IgD-negative memory B cell (primary cell): ENCODE measurements around the gene MT1A. TPM values are rescaled to one million over a fixed set of nuclear protein-coding genes. Genes with fewer than 3 reads are reported as not detected.

ENCODE experiments used
- H3K27ac Mint-ChIP-seq, 3 donors: one replicate each; pipeline ENCODE4 v1.8.0; 2020 to 2022; ENCODE audit warnings: mild to moderate bottlenecking in 3 of 3, mixed read lengths in 3 of 3, moderate library complexity in 1 of 3
- H3K27me3 Mint-ChIP-seq: one replicate; pipeline ENCODE4 v1.8.0; 2021; ENCODE audit warnings: mixed read lengths
- H3K36me3 Mint-ChIP-seq: one replicate; pipeline ENCODE4 v1.8.0; 2020; ENCODE audit warnings: mild to moderate bottlenecking, mixed read lengths
- H3K4me1 Mint-ChIP-seq, 3 donors: one replicate each; pipeline ENCODE4 v1.8.0; 2020 to 2022; ENCODE audit warnings: mixed read lengths in 3 of 3, mild to moderate bottlenecking in 1 of 3
- H3K4me3 Mint-ChIP-seq, 4 donors: one replicate each; pipeline ENCODE4 v1.8.0; 2020 to 2022; ENCODE audit warnings: mild to moderate bottlenecking in 4 of 4, mixed read lengths in 4 of 4, moderate library complexity in 3 of 4
- H3K9me3 Mint-ChIP-seq, 3 donors: one replicate each; pipeline ENCODE4 v1.8.0; 2020 to 2021; ENCODE audit warnings: mixed read lengths in 3 of 3, mild to moderate bottlenecking in 1 of 3
- polyA plus RNA-seq: library from polyadenylated mRNA; unstranded; fragments of 300-500 nt; fragmentation: Illumina TruSeq; gene quantifications from one replicate; pipeline ENCODE4 v1.2.3, GENCODE V29; 2021

The MT1A gene
- polyA plus RNA-seq: not detected

- Mint-ChIP-seq H3K27ac (no peak within 1 kb of the TSS), H3K36me3 (no peaks in the 10 kb centered on the region), H3K27me3 (peaks cover 70% of the 10 kb centered on the region), H3K9me3 (no peaks in the 10 kb centered on the region), H3K4me1 (peaks cover 5 to 15% (median 9%) of the 10 kb centered on the region in 3 donors), H3K4me3 (peak within 1 kb of the TSS in 2 of 4 donors; percentile 68 to 83)
Observed at GRCh38 chr16:56637814-56638750, at the start of gene MT1A. MT1A (plus strand) TSS chr16:56638666; CDS start chr16:56638739, 73 bp downstream.

- Mint-ChIP-seq H3K36me3 (peaks cover 2% of the 10 kb centered on the region), H3K27me3 (peaks cover 42% of the 10 kb centered on the region), H3K9me3 (no peaks in the 10 kb centered on the region), H3K4me3 (peak overlapping the region in 2 of 4 donors; percentile 75 to 83), H3K27ac (no peak overlapping the region), H3K4me1 (peaks cover 0 to 4% (median 3%) of the 10 kb centered on the region in 3 donors)
Observed at GRCh38 chr16:56588781-56589140, 49.7 kb upstream of the MT1A start.

GRCh38 chr16:56589141-56590039 lies 49.1 kb upstream of the MT1A start, which contains the start of gene MT3:
MT3 (plus strand) TSS chr16:56589528; CDS start chr16:56589591, 63 bp downstream.
- H3K27ac Mint-ChIP-seq: no peak within 1 kb of the TSS
- peaks cover 0 to 4% (median 3%) of the 10 kb centered on the region in 3 donors for H3K4me1 Mint-ChIP-seq
- peaks cover 2% of the 10 kb centered on the region for H3K36me3 Mint-ChIP-seq
- H3K9me3 Mint-ChIP-seq: peaks cover 0 to 3% (median 0%) of the 10 kb centered on the region in 3 donors
- H3K27me3 Mint-ChIP-seq: peaks cover 40% of the 10 kb centered on the region
- peak within 1 kb of the TSS in 3 of 4 donors; percentile 49 to 83 (median 75) for H3K4me3 Mint-ChIP-seq

- Mint-ChIP-seq H3K27me3 (peaks cover 34% of the 10 kb centered on the region), H3K9me3 (peaks cover 0 to 4% (median 0%) of the 10 kb centered on the region in 3 donors), H3K4me3 (peak overlapping the region in 1 of 4 donors; percentile 9), H3K36me3 (peaks cover 2% of the 10 kb centered on the region), H3K27ac (no peak overlapping the region), H3K4me1 (peaks cover 0 to 4% (median 3%) of the 10 kb centered on the region in 3 donors)
Observed at GRCh38 chr16:56591377-56592060, 46.9 kb upstream of the MT1A start.

GRCh38 chr16:56593573-56594291 lies 44.7 kb upstream of the MT1A start:
- H3K4me3 Mint-ChIP-seq: peak overlapping the region in 1 of 4 donors; percentile 75
- peaks cover 4% of the 10 kb centered on the region for H3K36me3 Mint-ChIP-seq
- peaks cover 0 to 4% (median 0%) of the 10 kb centered on the region in 3 donors for H3K9me3 Mint-ChIP-seq
- H3K27me3 Mint-ChIP-seq: peaks cover 24% of the 10 kb centered on the region
- no peak overlapping the region for H3K27ac Mint-ChIP-seq
- H3K4me1 Mint-ChIP-seq: peaks cover 0 to 3% (median 2%) of the 10 kb centered on the region in 3 donors

GRCh38 chr16:56594292-56594619 lies 44.2 kb upstream of the MT1A start:
- Mint-ChIP-seq H3K27me3 (peaks cover 20% of the 10 kb centered on the region), H3K27ac (no peak overlapping the region)

GRCh38 chr16:56600398-56600999 lies 38.0 kb upstream of the MT1A start:
- H3K4me3 Mint-ChIP-seq: no peak overlapping the region

More at GRCh38 chr16:56594292-56594619, 44.2 kb upstream of the MT1A start:
- H3K4me1 Mint-ChIP-seq: no peaks in the 10 kb centered on the region
- H3K9me3 Mint-ChIP-seq: peaks cover 0 to 4% (median 0%) of the 10 kb centered on the region in 3 donors
- H3K36me3 Mint-ChIP-seq: peaks cover 4% of the 10 kb centered on the region
- no peak overlapping the region for H3K4me3 Mint-ChIP-seq

GRCh38 chr16:56601325-56601724 lies 37.1 kb upstream of the MT1A start:
- H3K4me1 Mint-ChIP-seq: peaks cover 0 to 4% (median 0%) of the 10 kb centered on the region in 3 donors
- H3K9me3 Mint-ChIP-seq: no peaks in the 10 kb centered on the region
- no peak overlapping the region for H3K4me3 Mint-ChIP-seq
- peaks cover 2% of the 10 kb centered on the region for H3K36me3 Mint-ChIP-seq
- H3K27ac Mint-ChIP-seq: no peak overlapping the region
- peaks cover 15% of the 10 kb centered on the region for H3K27me3 Mint-ChIP-seq

More at GRCh38 chr16:56600398-56600999, 38.0 kb upstream of the MT1A start:
- Mint-ChIP-seq H3K27me3 (peaks cover 15% of the 10 kb centered on the region), H3K27ac (no peak overlapping the region), H3K4me1 (peaks cover 0 to 4% (median 0%) of the 10 kb centered on the region in 3 donors), H3K36me3 (peaks cover 2% of the 10 kb centered on the region), H3K9me3 (no peaks in the 10 kb centered on the region)

GRCh38 chr16:56603589-56603988 lies 34.9 kb upstream of the MT1A start:
- H3K36me3 Mint-ChIP-seq: no peaks in the 10 kb centered on the region
- H3K27ac Mint-ChIP-seq: no peak overlapping the region
- no peaks in the 10 kb centered on the region for H3K9me3 Mint-ChIP-seq
- peaks cover 0 to 10% (median 2%) of the 10 kb centered on the region in 3 donors for H3K4me1 Mint-ChIP-seq
- H3K4me3 Mint-ChIP-seq: no peak overlapping the region
- H3K27me3 Mint-ChIP-seq: peaks cover 12% of the 10 kb centered on the region

GRCh38 chr16:56604966-56605365 lies 33.5 kb upstream of the MT1A start:
- Mint-ChIP-seq H3K27ac (no peak overlapping the region), H3K27me3 (peaks cover 12% of the 10 kb centered on the region), H3K36me3 (no peaks in the 10 kb centered on the region), H3K4me3 (peak overlapping the region in 1 of 4 donors; percentile 10), H3K4me1 (peaks cover 7 to 20% (median 9%) of the 10 kb centered on the region in 3 donors), H3K9me3 (no peaks in the 10 kb centered on the region)

- Mint-ChIP-seq H3K4me1 (peaks cover 11 to 20% (median 14%) of the 10 kb centered on the region in 3 donors), H3K4me3 (peak overlapping the region in 1 of 4 donors; percentile 1), H3K27ac (no peak overlapping the region), H3K9me3 (no peaks in the 10 kb centered on the region), H3K27me3 (peaks cover 8% of the 10 kb centered on the region), H3K36me3 (no peaks in the 10 kb centered on the region)
Observed at GRCh38 chr16:56605475-56605874, 33.0 kb upstream of the MT1A start.

GRCh38 chr16:56606071-56606475 lies 32.4 kb upstream of the MT1A start:
- peaks cover 6% of the 10 kb centered on the region for H3K27me3 Mint-ChIP-seq
- no peaks in the 10 kb centered on the region for H3K9me3 Mint-ChIP-seq
- H3K36me3 Mint-ChIP-seq: no peaks in the 10 kb centered on the region
- peaks cover 17 to 25% (median 18%) of the 10 kb centered on the region in 3 donors for H3K4me1 Mint-ChIP-seq
- H3K27ac Mint-ChIP-seq: peak overlapping the region in 1 of 3 donors; percentile 77
- peak overlapping the region in 1 of 4 donors; percentile 13 for H3K4me3 Mint-ChIP-seq

- no peaks in the 10 kb centered on the region for H3K9me3 Mint-ChIP-seq
- no peaks in the 10 kb centered on the region for H3K36me3 Mint-ChIP-seq
- H3K27ac Mint-ChIP-seq: peak overlapping the region in 1 of 3 donors; percentile 77
- peaks cover 5% of the 10 kb centered on the region for H3K27me3 Mint-ChIP-seq
- H3K4me3 Mint-ChIP-seq: peak overlapping the region in 2 of 4 donors; percentile 13 to 63
- H3K4me1 Mint-ChIP-seq: peaks cover 18 to 27% (median 19%) of the 10 kb centered on the region in 3 donors
Observed at GRCh38 chr16:56606476-56607108, 31.9 kb upstream of the MT1A start.
